T-helper 2 cell treated with Interferon-gamma antibody and Interleukin-4, amounts not matched to agents 5 μg/mL and 100 μg/mL, for 36 hours (primary cell): ENCODE measurements around the gene HEMGN.
A peak's percentile ranks its signal among the peaks of the same experiment; 100 is the strongest.

Source experiments
- DNase-seq: peaks from one replicate; pipeline ENCODE4 v3.0.0; 2021; ENCODE audit warnings: low spot score
- H3K27ac Mint-ChIP-seq: one replicate; pipeline ENCODE4 v1.8.0; 2021; ENCODE audit warnings: mild to moderate bottlenecking, mixed read lengths
- H3K27me3 Mint-ChIP-seq: one replicate; pipeline ENCODE4 v1.8.0; 2021; ENCODE audit warnings: low read depth, mixed read lengths
- H3K36me3 Mint-ChIP-seq: one replicate; pipeline ENCODE4 v1.8.0; 2021; ENCODE audit warnings: low read depth, mixed read lengths
- H3K4me1 Mint-ChIP-seq: one replicate; pipeline ENCODE4 v1.8.0; 2021; ENCODE audit warnings: low read depth, mixed read lengths
- H3K4me3 Mint-ChIP-seq: one replicate; pipeline ENCODE4 v1.8.0; 2022; ENCODE audit warnings: mild to moderate bottlenecking, moderate library complexity, mixed read lengths
- H3K9me3 Mint-ChIP-seq: one replicate; pipeline ENCODE4 v1.8.0; 2021; ENCODE audit warnings: mixed read lengths

HEMGN gene

GRCh38 chr9:97938081-97938644 lies at the start of gene HEMGN:
Gene HEMGN, minus strand, starts transcription at chr9:97938172. Its CDS starts 36 bp downstream, at chr9:97938136.
- Mint-ChIP-seq H3K4me1 (peaks cover 21% of the 10 kb centered on the region), H3K27ac (peak within 1 kb of the TSS; percentile 88), H3K4me3 (peak within 1 kb of the TSS; percentile 57), H3K27me3 (peaks cover 11% of the 10 kb centered on the region), H3K36me3 (no peaks in the 10 kb centered on the region), H3K9me3 (no peaks in the 10 kb centered on the region)
- peak; percentile 20 for DNase-seq

DNA sequence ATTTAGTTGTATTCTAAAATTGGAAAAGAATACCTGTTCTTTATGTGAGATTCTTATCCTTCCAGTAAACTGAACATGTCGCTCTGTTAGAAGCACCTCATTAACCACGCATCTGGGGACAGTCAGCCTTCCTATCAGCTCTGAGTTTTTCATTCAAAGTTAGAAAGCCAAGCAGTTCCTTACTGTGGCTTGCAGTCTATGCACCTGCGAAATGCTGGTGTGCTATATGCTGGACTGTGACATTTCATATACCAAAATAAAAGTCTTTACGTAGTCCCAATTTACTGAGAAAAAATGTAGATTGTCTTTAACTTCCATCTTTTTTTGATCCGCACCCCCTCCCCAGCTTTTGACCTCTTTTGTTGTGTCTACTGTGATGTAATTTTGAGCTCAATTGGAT lies 49.5 kb upstream of the HEMGN start:
- H3K27ac Mint-ChIP-seq, result peak overlapping the region; percentile 2
- no peak for DNase-seq
- H3K9me3 Mint-ChIP-seq, result no peaks in the 10 kb centered on the region
- H3K27me3 Mint-ChIP-seq, result no peaks in the 10 kb centered on the region
- peaks cover 6% of the 10 kb centered on the region for H3K36me3 Mint-ChIP-seq
- peak overlapping the region; percentile 37 for H3K4me3 Mint-ChIP-seq
- peaks cover 52% of the 10 kb centered on the region for H3K4me1 Mint-ChIP-seq

DNA sequence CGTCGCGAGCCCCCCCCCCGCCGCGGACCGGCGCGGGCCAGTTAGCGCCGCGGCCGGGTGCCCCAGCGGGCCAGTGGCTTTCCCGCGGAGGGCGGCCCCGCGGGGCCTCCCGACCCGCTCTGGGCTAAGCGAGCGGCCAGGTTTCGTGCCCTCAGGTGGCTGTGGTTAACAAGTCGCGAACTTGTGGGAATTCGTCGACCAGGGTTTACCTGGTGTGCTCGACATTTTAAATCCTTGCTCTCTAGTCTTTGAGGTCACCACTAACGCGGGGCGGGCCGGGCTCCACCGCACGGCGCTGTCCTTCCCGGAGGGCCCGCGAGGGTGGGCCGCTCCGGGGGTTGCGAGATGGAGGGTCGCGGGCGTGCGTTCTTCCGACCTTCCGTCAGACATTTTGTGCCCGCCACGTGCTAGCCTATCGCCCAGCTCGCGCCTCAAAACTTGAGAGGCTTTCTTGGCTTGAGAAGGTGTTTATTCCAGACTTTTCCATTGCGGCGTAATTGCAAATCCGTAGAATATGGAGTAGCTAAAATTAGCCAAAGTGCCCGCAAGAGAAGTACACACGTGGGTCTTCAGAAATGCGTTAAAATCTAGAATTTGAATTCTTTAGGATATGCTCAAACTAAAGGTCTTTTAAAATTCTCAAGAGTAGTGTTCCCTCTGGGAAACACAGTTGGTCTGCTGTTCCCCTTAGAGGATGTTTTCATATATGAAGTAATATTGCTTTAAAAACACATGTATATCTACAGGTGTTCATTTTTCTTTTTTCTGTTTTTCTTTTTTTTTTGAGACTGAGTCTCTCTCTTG lies 47.3 kb upstream of the HEMGN start:
- Mint-ChIP-seq H3K36me3 (peaks cover 5% of the 10 kb centered on the region), H3K4me1 (peaks cover 48% of the 10 kb centered on the region), H3K27me3 (no peaks in the 10 kb centered on the region), H3K9me3 (no peaks in the 10 kb centered on the region), H3K27ac (peak overlapping the region; percentile 83), H3K4me3 (peak overlapping the region; percentile 86)
- no peak for DNase-seq

DNA sequence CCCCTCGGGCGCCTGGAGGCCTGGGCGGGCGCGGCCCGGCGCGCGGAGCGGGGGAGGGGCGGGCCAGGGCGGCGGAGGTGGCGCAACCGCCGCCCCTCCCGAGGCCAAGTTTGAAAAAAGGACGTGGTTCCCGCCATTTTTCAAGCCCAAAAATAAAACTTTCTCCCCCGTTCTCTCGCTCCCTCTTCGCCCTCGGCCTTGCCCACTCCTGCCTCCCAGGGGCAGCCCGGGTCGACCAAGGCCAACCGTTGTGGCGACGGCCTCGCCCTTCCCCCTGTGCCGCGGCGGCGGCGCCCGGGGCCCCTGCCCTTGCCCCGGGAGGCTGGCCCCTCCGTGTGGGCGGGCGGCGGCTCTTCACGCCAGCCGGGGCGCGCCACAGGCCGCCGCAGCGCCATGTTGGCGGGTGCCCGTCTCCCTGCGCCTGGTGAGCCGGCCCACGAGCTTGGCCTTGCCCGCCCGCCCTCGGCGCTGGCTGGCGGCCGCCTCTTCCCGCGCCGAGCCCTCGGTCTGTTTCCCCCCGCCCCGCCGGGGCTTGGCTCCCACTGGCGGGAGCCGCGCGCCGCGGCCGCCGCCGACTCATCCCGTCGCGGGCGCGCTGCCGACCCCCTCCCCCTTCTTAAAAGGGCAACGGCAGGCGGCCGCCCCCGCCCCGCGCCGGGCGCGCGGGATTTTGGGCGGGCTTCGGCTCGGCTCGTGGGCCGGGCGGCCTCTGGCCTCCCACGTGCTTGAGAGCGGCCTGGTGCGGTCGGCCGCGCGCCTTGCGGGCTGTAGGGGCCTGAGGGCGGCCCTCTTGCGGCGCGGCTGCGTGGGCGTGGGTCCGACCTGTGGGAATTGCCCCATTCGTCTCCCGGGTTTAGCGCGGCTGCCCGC lies 46.5 kb upstream of the HEMGN start:
- peaks cover 43% of the 10 kb centered on the region for H3K4me1 Mint-ChIP-seq
- peak; percentile 86 for DNase-seq
- H3K27ac Mint-ChIP-seq, result peak overlapping the region; percentile 67
- no peaks in the 10 kb centered on the region for H3K27me3 Mint-ChIP-seq
- peaks cover 5% of the 10 kb centered on the region for H3K36me3 Mint-ChIP-seq
- H3K4me3 Mint-ChIP-seq, result peak overlapping the region; percentile 57
- no peaks in the 10 kb centered on the region for H3K9me3 Mint-ChIP-seq

- no peak for DNase-seq
- Mint-ChIP-seq H3K27ac (peak overlapping the region; percentile 88), H3K4me1 (peaks cover 37% of the 10 kb centered on the region), H3K27me3 (no peaks in the 10 kb centered on the region), H3K36me3 (peaks cover 5% of the 10 kb centered on the region), H3K9me3 (no peaks in the 10 kb centered on the region), H3K4me3 (peak overlapping the region; percentile 77)
Observed at GRCh38 chr9:97983589-97984187, 45.7 kb upstream of the HEMGN start.

- peak; percentile 95 for DNase-seq
- Mint-ChIP-seq H3K27ac (peak within 1 kb of the TSS; percentile 88), H3K9me3 (no peaks in the 10 kb centered on the region), H3K27me3 (no peaks in the 10 kb centered on the region), H3K4me3 (peak within 1 kb of the TSS; percentile 84), H3K36me3 (peaks cover 5% of the 10 kb centered on the region), H3K4me1 (peaks cover 33% of the 10 kb centered on the region)
Observed at GRCh38 chr9:97982683-97983588, 45.0 kb upstream of the HEMGN start, which contains the start of gene ANP32B. Gene ANP32B, plus strand, starts transcription at chr9:97983341. Its CDS starts 215 bp downstream, at chr9:97983556.

GRCh38 chr9:97981846-97982682 lies 44.1 kb upstream of the HEMGN start:
- Mint-ChIP-seq H3K4me1 (peaks cover 26% of the 10 kb centered on the region), H3K27ac (peak overlapping the region; percentile 80), H3K9me3 (no peaks in the 10 kb centered on the region), H3K4me3 (peak overlapping the region; percentile 84), H3K27me3 (no peaks in the 10 kb centered on the region), H3K36me3 (peaks cover 5% of the 10 kb centered on the region)
- no peak for DNase-seq

DNA sequence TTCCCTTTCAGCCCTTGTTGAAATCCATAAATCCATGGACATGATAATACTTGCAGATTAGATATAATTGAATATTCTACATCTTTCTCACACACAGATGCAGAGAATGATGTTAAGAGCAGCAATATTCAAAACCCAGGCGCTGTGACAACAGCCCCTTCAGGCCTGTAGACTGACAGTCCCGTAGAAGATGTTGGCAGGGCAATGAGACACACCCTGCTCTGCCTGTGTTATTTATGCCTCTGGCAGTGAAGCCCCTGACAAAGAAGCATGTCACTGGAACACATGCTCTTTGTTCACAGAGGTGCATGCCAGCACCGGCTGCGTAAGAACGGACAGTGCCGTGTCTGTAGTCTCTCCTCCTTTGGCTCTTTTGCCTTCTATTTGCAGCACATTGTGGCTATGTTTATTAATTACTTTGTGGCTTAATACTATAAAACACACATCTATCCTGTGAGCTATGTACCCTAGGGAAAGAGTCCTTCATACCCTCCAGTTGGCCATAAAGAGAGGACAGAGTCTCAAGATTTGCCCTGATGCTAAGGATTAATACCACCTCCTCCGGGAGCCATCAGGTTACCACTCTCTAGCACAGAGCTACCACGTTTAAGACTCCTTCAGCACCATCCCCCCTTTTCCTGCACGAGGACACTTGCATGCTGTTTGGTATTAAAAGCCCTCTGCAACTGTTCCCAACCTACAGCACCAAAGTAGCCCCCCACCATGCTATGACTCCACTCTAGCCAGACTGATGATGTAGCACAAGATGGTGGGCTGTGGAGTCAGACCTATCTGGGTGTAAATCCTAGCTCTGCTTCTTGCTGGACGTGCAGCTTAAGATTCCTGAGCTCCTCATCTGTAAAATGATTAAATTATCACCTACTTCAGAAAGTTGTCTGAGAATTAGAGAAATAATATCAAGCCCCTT lies 43.2 kb upstream of the HEMGN start:
- Mint-ChIP-seq H3K4me3 (no peak overlapping the region), H3K27ac (no peak overlapping the region)

GRCh38 chr9:97980479-97980803 lies 42.5 kb upstream of the HEMGN start:
- Mint-ChIP-seq H3K27me3 (no peaks in the 10 kb centered on the region), H3K4me3 (no peak overlapping the region), H3K27ac (no peak overlapping the region), H3K9me3 (no peaks in the 10 kb centered on the region), H3K4me1 (peaks cover 17% of the 10 kb centered on the region), H3K36me3 (peaks cover 2% of the 10 kb centered on the region)
- DNase-seq, result no peak

More for the DNA sequence above, 43.2 kb upstream of the HEMGN start:
- Mint-ChIP-seq H3K9me3 (no peaks in the 10 kb centered on the region), H3K36me3 (peaks cover 2% of the 10 kb centered on the region), H3K4me1 (peaks cover 19% of the 10 kb centered on the region), H3K27me3 (no peaks in the 10 kb centered on the region)
- DNase-seq, result no peak

DNA sequence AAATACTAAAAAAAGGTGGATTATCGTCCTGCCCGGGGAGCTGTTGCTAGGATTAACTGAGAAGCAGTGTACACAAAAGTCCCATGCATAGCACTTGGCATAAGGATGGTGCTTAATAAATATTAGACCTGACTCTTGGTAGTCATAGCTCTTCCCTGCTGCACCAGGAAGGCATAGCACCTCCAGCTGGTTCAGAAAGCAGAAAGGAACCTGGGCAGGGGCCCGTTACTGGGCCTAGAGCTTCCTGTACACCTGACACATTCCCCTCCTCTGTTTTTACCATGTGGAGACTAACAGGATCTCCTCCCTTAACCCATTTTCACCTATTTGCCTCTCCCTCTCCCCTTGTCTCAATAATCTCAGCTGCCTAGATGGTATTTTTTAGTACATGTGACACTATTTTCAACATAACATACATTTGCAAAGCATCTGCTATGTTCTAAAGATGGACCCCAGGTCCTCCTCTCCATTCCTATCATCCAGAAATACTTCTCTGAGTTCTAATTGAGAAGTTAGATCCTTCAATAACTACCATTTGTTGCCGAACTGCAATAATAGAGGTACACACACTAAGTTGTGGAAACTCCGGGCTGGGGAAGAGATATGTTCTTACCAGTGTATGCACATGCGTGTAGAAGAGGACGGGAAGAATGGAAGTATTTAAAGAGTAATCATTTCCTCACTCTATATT lies 42.0 kb upstream of the HEMGN start:
- H3K4me3 Mint-ChIP-seq, result no peak overlapping the region
- H3K27ac Mint-ChIP-seq, result no peak overlapping the region
- peaks cover 15% of the 10 kb centered on the region for H3K4me1 Mint-ChIP-seq
- H3K36me3 Mint-ChIP-seq, result no peaks in the 10 kb centered on the region
- H3K9me3 Mint-ChIP-seq, result peaks cover 3% of the 10 kb centered on the region
- peaks cover 2% of the 10 kb centered on the region for H3K27me3 Mint-ChIP-seq
- DNase-seq, result no peak
